ENCODE measurements around the gene OLFML1. TPM values are rescaled to one million over a fixed set of nuclear protein-coding genes. Genes with fewer than 3 reads are reported as not detected.

OLFML1 gene
- total RNA-seq, 1 experiment from 2014 or later: not detected

- Histone ChIP-seq H4K5ac (ENCODE audit: insufficient read length, low read depth, low read length) (no peak overlapping the region), H3K4ac (ENCODE audit: low read depth, low read length) (no peak overlapping the region), H2AFZ (ENCODE audit: low read length) (no peak overlapping the region), H2BK20ac (ENCODE audit: low read depth, low read length, poor library complexity, severe bottlenecking) (no peak overlapping the region), H3K56ac (ENCODE audit: insufficient read length, low read depth, low read length) (no peak overlapping the region), H2AK5ac (ENCODE audit: insufficient read length, low read length) (no peak overlapping the region), H4K20me1 (ENCODE audit: control insufficient read depth, insufficient read depth, insufficient read length) (no peaks in the 10 kb centered on the region), H3K79me1 (ENCODE audit: insufficient read depth, low read depth, low read length, poor library complexity, severe bottlenecking) (no peaks in the 10 kb centered on the region), H4K91ac (ENCODE audit: insufficient read length, low read depth, low read length) (no peak overlapping the region), H2BK12ac (ENCODE audit: insufficient read length, low read depth, low read length) (no peak overlapping the region), H3K23ac (ENCODE audit: insufficient read length, low read depth, low read length) (no peak overlapping the region), H2BK15ac (ENCODE audit: low read depth, low read length) (no peak overlapping the region), H3K14ac (ENCODE audit: insufficient read depth, low read length) (no peak overlapping the region), H3K4me1 (ENCODE audit: insufficient read depth, low read length) (peaks cover 7% of the 10 kb centered on the region; the same call in 1 of the 2 replicates), H3T11ph (ENCODE audit: low read length) (no peak overlapping the region), H3K9ac (ENCODE audit: extremely low read depth, insufficient read length, low read length) (no peak overlapping the region), H3K79me2 (ENCODE audit: insufficient read depth, low read length) (no peaks in the 10 kb centered on the region), H4K8ac (replicated peaks; ENCODE audit: insufficient read length, low read depth, low read length) (no peak overlapping the region), H3K9me3 (ENCODE audit: control insufficient read depth, low read depth, low read length) (no peaks in the 10 kb centered on the region), H2BK5ac (ENCODE audit: insufficient read length, low read length) (no peak overlapping the region), H3K4me2 (ENCODE audit: insufficient read depth, insufficient read length, low read length) (no peak overlapping the region), H3K23me2 (ENCODE audit: insufficient read length, low read depth, low read length, poor library complexity, severe bottlenecking) (no peaks in the 10 kb centered on the region), H2BK120ac (ENCODE audit: low read depth, low read length, poor library complexity, severe bottlenecking) (no peak overlapping the region), H3K18ac (ENCODE audit: insufficient read length, low read depth, low read length) (no peak overlapping the region), H3K27ac (ENCODE audit: insufficient read length, low read depth, low read length) (no peak overlapping the region), H3K27me3 (ENCODE audit: insufficient read depth, low read length) (no peaks in the 10 kb centered on the region)
- Mint-ChIP-seq H3K4me1 (peaks cover 39% of the 10 kb centered on the region in 2 experiments), H3K4me3 (no peak overlapping the region), H3K9me3 (no peaks in the 10 kb centered on the region), H3K36me3 (ENCODE audit: insufficient read depth in 1 of 3, low read depth in 3 of 3) (no peaks in the 10 kb centered on the region; a peak in 1 of 7 replicates), H3K27me3 (ENCODE audit: low read depth) (no peaks in the 10 kb centered on the region; the same call in 1 of the 2 replicates), H3K27ac (no peak overlapping the region)
- no peak for DNase-seq
- WGBS (ENCODE audit: extremely low coverage, insufficient read length, low lambda C conversion rate): no CpG with 5 or more reads among the region's 4 CpGs
- TF ChIP-seq, protein P1, sequence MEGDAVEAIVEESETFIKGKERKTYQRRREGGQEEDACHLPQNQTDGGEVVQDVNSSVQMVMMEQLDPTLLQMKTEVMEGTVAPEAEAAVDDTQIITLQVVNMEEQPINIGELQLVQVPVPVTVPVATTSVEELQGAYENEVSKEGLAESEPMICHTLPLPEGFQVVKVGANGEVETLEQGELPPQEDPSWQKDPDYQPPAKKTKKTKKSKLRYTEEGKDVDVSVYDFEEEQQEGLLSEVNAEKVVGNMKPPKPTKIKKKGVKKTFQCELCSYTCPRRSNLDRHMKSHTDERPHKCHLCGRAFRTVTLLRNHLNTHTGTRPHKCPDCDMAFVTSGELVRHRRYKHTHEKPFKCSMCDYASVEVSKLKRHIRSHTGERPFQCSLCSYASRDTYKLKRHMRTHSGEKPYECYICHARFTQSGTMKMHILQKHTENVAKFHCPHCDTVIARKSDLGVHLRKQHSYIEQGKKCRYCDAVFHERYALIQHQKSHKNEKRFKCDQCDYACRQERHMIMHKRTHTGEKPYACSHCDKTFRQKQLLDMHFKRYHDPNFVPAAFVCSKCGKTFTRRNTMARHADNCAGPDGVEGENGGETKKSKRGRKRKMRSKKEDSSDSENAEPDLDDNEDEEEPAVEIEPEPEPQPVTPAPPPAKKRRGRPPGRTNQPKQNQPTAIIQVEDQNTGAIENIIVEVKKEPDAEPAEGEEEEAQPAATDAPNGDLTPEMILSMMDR (conservative IDR thresholded peaks at IDR 0.05): no peak
Observed at GRCh38 chr11:7545611-7546010, 60.3 kb downstream of the OLFML1 start.
